GM10248 (cell line): ENCODE data around the gene CXCL5.
"Not testable (repeated sequence)": the region's sequence is repeated elsewhere in the genome, so short reads cannot be mapped to it uniquely, and the experiment has no call there.

Experiments used
- CTCF ChIA-PET: fragments of 300-600 bp; sonication (Branson Sonifier 250); formaldehyde crosslinking; extraction: SDS; loops from one replicate; lab custom pipeline; 2021; ENCODE audit warnings: antibody characterized with exemption; lab: Yijun Ruan, JAX
- POLR2A ChIA-PET: fragments of 350-650 bp; sonication (Branson Sonifier 250); formaldehyde crosslinking; extraction: SDS; loops from one replicate; lab custom pipeline; 2020; ENCODE audit warnings: antibody characterized with exemption; lab: Yijun Ruan, JAX
- DNase-seq: peaks from one replicate; pipeline ENCODE4 v3.0.0; 2012; ENCODE audit errors: extremely low spot score
- CTCF ChIP-seq: IDR thresholded peaks from 2 replicates; pipeline ENCODE4 v1.5.1; 2012; ENCODE audit warnings: mild to moderate bottlenecking, low read depth; ENCODE audit errors: extremely low read depth, missing control alignments, control extremely low read depth

The CXCL5 gene

GRCh38 chr4:73985528-73985852 is 13.0 kb downstream of the CXCL5 start:
- TF ChIP-seq CTCF: no peak
- ChIA-PET POLR2A (no interaction called here), CTCF (no interaction called here)
- DNase-seq: no peak

- no peak for TF ChIP-seq CTCF
Measured at GRCh38 chr4:73984736-73985527, 13.5 kb downstream of the CXCL5 start.

GRCh38 chr4:73981175-73981574 is 17.3 kb downstream of the CXCL5 start:
- CTCF ChIA-PET, POLR2A ChIA-PET, DNase-seq: not testable (repeated sequence)

More at GRCh38 chr4:73984736-73985527, 13.5 kb downstream of the CXCL5 start:
- ChIA-PET POLR2A (no interaction called here), CTCF (no interaction called here)
- DNase-seq: no peak

- CTCF ChIA-PET: interaction anchor here (1.6 to 1.8 kb wide), 2 partner anchors 11 to 59 kb away, joined by 3 to 4 read pairs; partner anchors contain the start of gene CXCL3
- no peak for DNase-seq
- POLR2A ChIA-PET: no interaction called here
- no peak for TF ChIP-seq CTCF
Measured at GRCh38 chr4:73979407-73979957, 19.0 kb downstream of the CXCL5 start.

GRCh38 chr4:73978886-73979285 is 19.6 kb downstream of the CXCL5 start:
- POLR2A ChIA-PET: no interaction called here
- CTCF ChIA-PET: interaction anchor here (1.6 to 1.8 kb wide), 2 partner anchors 12 to 60 kb away, joined by 3 to 4 read pairs; partner anchors contain the start of gene CXCL3
- TF ChIP-seq CTCF: no peak
- no peak for DNase-seq

- no peak for TF ChIP-seq CTCF
- POLR2A ChIA-PET: no interaction called here
- DNase-seq: no peak
- CTCF ChIA-PET: interaction anchor here (1.2 kb wide), 1 partner anchor 9 kb away, joined by 4 read pairs; no protein-coding TSS in a partner anchor
Measured at GRCh38 chr4:73976716-73977115, 21.8 kb downstream of the CXCL5 start.

GRCh38 chr4:73976217-73976616 is 22.3 kb downstream of the CXCL5 start:
- ChIA-PET POLR2A (no interaction called here), CTCF (interaction anchor here (1.2 kb wide), 1 partner anchor 8 kb away, joined by 4 read pairs; no protein-coding TSS in a partner anchor)
- TF ChIP-seq CTCF: no peak

More at GRCh38 chr4:73976217-73976616, 22.3 kb downstream of the CXCL5 start:
- no peak for DNase-seq
